AG09309 (cell line): ENCODE measurements around the gene POU2F1.

Source experiments
- DNase-seq: peaks from one replicate; pipeline ENCODE4 v3.0.0-alpha.2; 2010; ENCODE audit warnings: low read depth
- H3K4me3 ChIP-seq: 2 replicates; pipeline ENCODE4 v1.5.1; 2011; ENCODE audit warnings: mild to moderate bottlenecking, low read depth, low read length, moderate library complexity; ENCODE audit not compliant: control insufficient read depth
- TF ChIP-seq, protein P1 (sequence below): IDR thresholded peaks from 2 replicates; pipeline ENCODE4 v1.5.1; 2011; ENCODE audit warnings: mild to moderate bottlenecking, low read depth, low read length, inconsistent platforms; ENCODE audit not compliant: insufficient read depth, control insufficient read depth; ENCODE audit errors: missing control alignments

POU2F1 gene

DNA sequence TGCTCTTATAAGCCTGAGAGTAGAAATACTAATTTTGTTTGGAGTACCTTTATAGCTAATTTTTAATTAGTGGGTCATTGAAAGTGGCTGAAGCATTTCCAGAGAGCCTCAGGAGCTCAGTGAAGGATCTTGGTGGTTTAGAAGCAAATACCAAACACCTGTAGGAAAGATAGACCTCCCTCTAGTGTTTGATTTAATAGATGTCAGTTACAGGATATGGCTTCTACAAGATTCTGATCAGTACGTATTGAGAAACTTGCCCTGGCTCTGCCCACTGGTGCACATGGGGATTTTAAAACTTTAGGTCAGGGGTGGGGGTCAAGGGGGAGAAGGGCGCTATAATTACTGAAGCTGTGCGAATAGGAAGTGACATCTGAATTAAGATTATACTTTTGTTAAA lies 122.2 kb downstream of the POU2F1 start:
- no peak overlapping the region for H3K4me3 ChIP-seq
- DNase-seq: no peak
- TF ChIP-seq, protein P1, sequence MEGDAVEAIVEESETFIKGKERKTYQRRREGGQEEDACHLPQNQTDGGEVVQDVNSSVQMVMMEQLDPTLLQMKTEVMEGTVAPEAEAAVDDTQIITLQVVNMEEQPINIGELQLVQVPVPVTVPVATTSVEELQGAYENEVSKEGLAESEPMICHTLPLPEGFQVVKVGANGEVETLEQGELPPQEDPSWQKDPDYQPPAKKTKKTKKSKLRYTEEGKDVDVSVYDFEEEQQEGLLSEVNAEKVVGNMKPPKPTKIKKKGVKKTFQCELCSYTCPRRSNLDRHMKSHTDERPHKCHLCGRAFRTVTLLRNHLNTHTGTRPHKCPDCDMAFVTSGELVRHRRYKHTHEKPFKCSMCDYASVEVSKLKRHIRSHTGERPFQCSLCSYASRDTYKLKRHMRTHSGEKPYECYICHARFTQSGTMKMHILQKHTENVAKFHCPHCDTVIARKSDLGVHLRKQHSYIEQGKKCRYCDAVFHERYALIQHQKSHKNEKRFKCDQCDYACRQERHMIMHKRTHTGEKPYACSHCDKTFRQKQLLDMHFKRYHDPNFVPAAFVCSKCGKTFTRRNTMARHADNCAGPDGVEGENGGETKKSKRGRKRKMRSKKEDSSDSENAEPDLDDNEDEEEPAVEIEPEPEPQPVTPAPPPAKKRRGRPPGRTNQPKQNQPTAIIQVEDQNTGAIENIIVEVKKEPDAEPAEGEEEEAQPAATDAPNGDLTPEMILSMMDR: no peak

DNA sequence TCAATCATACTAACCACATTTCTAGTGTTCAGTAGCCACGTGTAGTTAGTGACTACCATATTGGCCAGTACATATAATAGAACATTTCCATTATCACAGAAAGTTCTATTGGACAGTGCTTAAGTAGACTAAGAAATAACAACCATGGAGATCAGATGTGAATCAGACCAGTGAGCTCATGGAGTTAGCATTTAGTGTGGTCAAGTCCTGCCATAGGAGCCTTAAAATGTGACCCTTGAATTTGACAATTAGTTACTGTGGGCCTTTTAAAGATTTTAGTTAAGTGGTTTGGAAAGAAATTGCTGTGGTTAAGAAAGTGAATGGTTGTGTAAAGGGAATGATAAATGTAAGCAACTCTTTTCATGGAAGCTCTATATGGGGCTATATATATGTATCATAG lies 123.4 kb downstream of the POU2F1 start:
- H3K4me3 ChIP-seq: no peak overlapping the region
- no peak for DNase-seq
- TF ChIP-seq, protein P1: no peak

DNA sequence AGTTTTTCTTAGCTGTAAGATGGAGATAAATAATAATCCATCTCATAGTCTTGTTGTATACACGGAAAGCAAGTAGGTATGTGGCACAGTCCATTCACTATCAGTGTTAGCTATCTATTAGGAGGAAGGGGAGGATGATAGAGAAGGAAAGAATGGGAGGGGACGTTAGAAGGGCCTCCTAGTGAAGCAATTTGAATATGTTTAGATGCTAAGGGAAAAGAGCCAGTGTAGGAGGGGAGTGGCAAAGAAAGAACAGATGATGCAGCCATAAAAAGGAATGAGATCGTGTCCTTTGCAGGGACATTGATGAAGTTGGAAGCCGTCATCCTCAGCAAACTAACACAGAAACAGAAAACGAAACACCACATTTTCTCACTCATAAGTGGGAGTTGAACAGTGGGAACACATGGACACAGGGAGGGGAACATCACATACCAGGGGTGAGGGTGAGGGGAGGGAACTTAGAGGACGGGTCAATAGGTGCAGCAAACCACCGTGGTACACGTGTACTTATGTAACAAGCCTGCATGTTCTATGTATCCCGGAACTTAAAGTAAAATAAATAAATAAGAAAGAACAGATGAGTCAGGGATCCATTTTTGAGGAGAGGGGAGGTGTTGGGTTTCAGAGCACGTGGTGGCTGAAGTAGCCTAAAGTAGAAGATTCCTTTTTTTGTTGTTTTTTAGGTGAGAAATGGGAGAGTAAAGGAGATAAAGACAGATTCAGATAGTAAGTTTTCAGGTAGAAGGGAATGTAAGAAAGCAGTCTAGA lies 124.1 kb downstream of the POU2F1 start:
- no peak for DNase-seq
- TF ChIP-seq, protein P1: no peak
- no peak overlapping the region for H3K4me3 ChIP-seq

DNA sequence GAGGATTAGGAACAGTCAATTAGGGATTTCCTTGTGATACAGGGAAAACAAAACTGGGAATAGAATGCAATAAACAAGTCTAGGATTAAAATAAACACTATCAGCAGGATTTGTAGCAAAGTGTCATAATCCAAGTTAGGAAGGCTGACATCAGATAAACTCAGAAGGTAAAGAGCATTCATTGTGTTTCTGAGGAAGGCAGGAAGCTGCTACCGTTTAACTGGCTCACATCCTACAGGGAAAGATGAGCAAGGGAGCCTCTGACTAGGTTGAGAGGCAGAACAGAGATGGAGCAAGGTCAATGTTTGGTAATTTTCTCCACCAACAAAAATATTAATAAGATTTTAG lies 124.7 kb downstream of the POU2F1 start:
- TF ChIP-seq, protein P1: no peak
- H3K4me3 ChIP-seq: no peak overlapping the region
- DNase-seq: no peak

DNA sequence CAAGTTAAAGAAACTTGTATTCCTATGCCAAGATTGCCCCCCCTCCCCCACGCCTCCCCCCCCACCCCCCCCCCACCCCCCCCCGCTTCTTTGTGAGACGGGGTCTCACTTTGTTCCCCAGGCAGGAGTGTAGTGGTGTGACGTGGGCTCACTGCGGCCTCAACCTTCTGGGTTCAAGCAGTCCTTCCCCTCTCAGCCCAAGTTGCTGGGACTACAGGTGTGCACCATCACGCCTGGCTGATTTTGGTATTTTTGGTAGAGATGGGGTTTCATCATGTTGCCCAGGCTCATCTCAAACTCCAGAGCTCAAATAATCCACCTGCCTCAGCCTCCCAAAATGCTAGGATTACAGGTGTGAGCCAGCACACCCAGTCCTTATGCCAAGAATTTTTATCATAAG lies 136.6 kb downstream of the POU2F1 start:
- no peak overlapping the region for H3K4me3 ChIP-seq
- no peak for DNase-seq
- TF ChIP-seq, protein P1: no peak

DNA sequence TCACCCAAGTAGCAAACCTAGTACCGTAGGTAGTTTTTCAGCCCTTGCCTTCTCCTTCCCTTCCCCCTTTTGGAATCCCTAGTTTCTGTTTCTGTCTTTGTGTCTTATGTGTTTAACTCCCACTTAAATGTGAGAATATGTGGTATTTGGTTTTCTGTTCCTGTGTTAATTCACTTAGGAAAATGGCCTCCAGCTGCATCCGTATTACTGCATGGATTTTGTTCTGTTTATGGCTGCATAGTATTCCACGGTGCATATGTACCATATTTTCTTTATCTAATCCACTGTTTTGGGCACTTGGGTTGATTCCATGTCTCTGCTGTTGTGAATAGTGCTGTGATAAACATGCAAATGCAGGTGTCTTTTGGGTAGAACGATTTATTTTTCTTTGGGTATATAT lies 138.6 kb downstream of the POU2F1 start:
- H3K4me3 ChIP-seq: no peak overlapping the region
- TF ChIP-seq, protein P1: no peak
- no peak for DNase-seq

DNA sequence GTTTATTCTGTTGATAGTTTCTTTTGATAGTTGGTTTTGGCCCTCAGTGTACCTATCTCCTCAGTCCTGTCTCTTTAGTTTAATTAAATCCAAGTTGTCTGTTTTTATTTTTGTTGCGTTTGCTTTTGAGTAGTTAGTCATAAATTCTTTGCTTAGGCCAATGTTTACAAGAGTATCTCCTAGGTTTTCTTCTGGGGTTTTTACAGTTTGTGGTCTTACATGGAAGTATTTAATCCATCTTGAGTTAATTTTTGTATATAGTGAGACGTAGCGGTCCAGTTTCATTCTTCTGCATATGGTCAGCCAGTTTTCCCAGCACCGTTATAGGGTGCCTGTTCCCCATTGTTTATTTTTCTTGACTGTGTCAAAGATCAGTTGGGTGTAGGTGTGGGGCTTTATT lies 139.4 kb downstream of the POU2F1 start:
- no peak overlapping the region for H3K4me3 ChIP-seq
- TF ChIP-seq, protein P1: no peak
- DNase-seq: no peak
